PC-3 (cell line): Measurements from ENCODE around the gene YWHAQ.

Source experiments
- CTCF ChIP-seq: fragments of 300-600 bp; sonication (generic); conservative IDR thresholded peaks from 2 replicates; pipeline ENCODE4 v1.5.1; 2017; ENCODE audit warnings: antibody characterized with exemption, low read depth, mild to moderate bottlenecking, low read length
- EZH2 ChIP-seq: fragments of 300-600 bp; sonication (generic); IDR thresholded peaks from one replicate; pipeline ENCODE4 v1.6.1; 2017; ENCODE audit warnings: antibody characterized with exemption, mild to moderate bottlenecking, low read length; ENCODE audit not compliant: unreplicated experiment

DNA sequence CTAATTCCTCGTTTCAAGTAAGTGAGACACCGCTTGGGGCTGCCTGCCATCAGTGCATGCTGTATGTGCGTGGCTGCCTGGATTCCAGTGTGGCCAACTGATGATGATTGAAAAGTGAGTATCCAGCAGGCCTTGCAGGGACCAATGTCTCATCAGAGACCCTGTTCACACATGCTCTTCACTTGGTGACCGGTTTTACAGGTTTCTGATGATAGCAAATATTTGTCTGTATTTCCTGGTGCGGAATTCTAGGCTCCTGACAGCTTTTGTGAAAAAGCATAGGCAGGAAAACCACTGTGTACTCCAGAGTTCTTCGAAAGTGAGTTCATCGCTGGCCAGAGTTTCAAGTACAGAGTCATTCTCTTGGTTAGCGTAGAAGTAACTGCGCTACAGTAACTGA, 13.8 kb upstream of the YWHAQ start:
- TF ChIP-seq CTCF = no peak
- TF ChIP-seq EZH2 = no peak
